Placental epithelial cell (primary cell): ENCODE results near the gene GCDH. TPM values are rescaled to one million over a fixed set of nuclear protein-coding genes. Genes with fewer than 3 reads are reported as not detected.

Experiments
- small RNA-seq: library from RNA; depleted of rRNA; stranded (forward); fragments of <200 nt; gene quantifications from one replicate; pipeline ENCODE3, GENCODE V24; 2012
- total RNA-seq: library from RNA; depleted of rRNA; stranded (reverse); fragments of >200 nt; gene quantifications from 2 replicates; pipeline ENCODE4 v1.2.3, GENCODE V29; 2012

GCDH gene
- 17.7 and 42.1 TPM in 2 replicates for total RNA-seq

DNA sequence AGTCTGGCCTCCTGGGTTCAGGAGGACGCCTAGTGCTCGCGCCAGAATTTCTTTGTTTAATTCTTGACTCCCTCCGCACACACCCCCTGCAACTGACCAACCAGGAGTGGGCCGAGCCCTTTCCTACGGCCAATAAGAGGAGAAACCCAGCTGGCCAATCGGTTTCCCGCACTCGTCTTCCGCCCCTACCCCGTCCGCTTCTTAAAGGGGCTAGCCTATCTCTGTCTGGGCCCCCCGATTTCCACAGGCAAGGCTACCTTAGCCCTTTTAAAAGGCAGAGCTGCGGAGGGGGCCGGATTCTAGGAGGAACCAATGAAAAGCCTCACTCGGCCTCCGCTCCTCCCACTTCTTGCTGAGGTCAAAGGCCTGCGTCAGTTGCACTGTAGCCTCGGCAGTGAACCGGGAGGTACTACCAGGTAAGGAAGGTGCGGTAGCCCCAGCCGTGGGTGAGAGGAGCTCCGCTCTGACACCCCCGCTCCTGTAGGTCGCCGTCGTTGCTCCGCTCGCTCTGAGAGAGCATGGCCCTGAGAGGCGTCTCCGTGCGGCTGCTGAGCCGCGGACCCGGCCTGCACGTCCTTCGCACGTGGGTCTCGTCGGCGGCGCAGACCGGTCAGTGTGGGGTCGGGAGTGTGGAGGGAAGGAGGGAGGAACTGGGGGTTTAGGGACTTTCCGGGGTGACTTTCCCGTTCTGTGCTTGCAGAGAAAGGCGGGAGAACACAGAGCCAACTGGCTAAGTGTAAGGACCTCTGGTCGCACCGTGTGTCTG, at the start of gene GCDH:
TSS of gene GCDH (plus strand) at position 374 of the 766 bp plus-strand sequence. CDS start at position 519, 145 bp downstream.

GRCh38 chr19:12881172-12881808, 9.7 kb upstream of the GCDH start, which contains the start of gene DNASE2:
DNASE2 (minus strand) TSS chr19:12881449; CDS start chr19:12881375, 74 bp downstream.

DNA sequence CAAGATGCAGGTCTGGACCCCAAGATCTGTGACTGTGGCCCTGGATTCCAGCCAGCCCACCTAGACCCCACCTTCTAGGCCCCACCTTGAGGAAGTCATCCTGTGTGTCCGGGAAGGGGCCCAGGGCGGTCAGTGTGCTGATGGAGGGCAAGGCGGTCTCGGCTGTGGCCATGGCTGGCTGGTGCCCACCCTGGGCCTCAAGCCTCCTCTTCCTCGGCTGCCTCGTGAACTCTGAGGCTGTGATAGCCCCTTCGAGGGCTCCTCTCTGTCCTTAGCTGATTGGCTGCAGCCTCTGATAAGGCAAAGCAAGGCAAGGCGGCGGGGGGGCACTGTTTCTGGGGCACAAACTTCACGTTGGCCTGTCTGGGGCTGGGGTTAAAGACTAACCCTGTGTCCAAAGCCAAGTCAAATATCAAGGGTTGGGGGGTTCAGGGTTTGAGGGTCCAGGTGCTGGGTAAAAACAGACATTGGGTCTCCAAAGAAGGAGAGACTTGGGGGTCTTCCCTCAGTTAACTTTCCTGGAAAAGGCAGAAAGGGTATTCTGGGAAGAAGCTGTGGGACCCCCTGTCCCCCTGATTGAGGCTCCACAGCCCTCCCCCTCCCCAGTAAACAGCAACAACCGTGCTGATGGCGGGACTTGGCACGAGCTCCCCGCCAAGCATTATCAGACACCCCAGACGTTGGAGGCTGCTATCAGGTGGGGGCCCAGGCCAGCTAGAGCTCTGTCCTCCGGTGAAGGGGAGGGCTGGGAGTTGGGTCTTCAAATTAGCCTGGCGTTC, 3.8 kb upstream of the GCDH start, which contains the start of gene KLF1:
TSS of gene KLF1 (minus strand) at position 233 of the 779 bp plus-strand sequence. CDS start at position 172, 61 bp downstream.

GRCh38 chr19:12933287-12934072, 42.5 kb downstream of the GCDH start, which contains the start of gene FARSA:
FARSA (minus strand) TSS chr19:12933711; CDS start chr19:12933696, 15 bp downstream.

GRCh38 chr19:12937927-12938778, 47.2 kb downstream of the GCDH start, which contains the start of gene CALR:
CALR (plus strand) TSS chr19:12938609; CDS start chr19:12938680, 71 bp downstream.

GRCh38 chr19:12945479-12946091, 54.6 kb downstream of the GCDH start, which contains the start of gene RAD23A:
RAD23A (plus strand) TSS chr19:12945862; CDS start chr19:12945949, 87 bp downstream.

Small RNA genes within 50 kb of the gene (small RNA-seq; reads per million reads assigned to genes)
- 0.86 reads per million, percentile 50 among the genes with 10 or more reads in this experiment for gene MIR5695
- 0.86 reads per million, percentile 50 among the genes with 10 or more reads in this experiment for gene MIR6515
- not detected for gene MIR6794

Other genes with a start within 250 kb of the GCDH start
- gene MAN2B1, start 224.4 kb upstream of the GCDH start, total RNA-seq: 41.6 and 50.6 TPM in 2 replicates
- gene WDR83, start 224.4 kb upstream of the GCDH start, total RNA-seq: 9.0 and 9.1 TPM in 2 replicates
- 59.3 and 66.4 TPM in 2 replicates for gene DHPS, start 209.3 kb upstream of the GCDH start, total RNA-seq
- gene GNG14, start 203.2 kb upstream of the GCDH start, total RNA-seq: not detected in 2 replicates
- gene FBXW9, start 194.5 kb upstream of the GCDH start, total RNA-seq: 15.7 and 19.8 TPM in 2 replicates
- gene TNPO2, start 167.2 kb upstream of the GCDH start, total RNA-seq: 39.5 and 59.7 TPM in 2 replicates
- gene TRIR, start 156.5 kb upstream of the GCDH start, total RNA-seq: 111 and 226 TPM in 2 replicates
- 76.6 and 122 TPM in 2 replicates for gene GET3, start 153.7 kb upstream of the GCDH start, total RNA-seq
- gene BEST2, start 139.4 kb upstream of the GCDH start, total RNA-seq: not detected in 2 replicates
- gene HOOK2, start 115.6 kb upstream of the GCDH start, total RNA-seq: 24.1 and 41.6 TPM in 2 replicates
- 91.9 and 180 TPM in 2 replicates for gene JUNB, start 99.7 kb upstream of the GCDH start, total RNA-seq
- gene PRDX2, start 89.4 kb upstream of the GCDH start, total RNA-seq: 190 and 206 TPM in 2 replicates
- not detected in 2 replicates for gene THSD8, start 89.1 kb upstream of the GCDH start, total RNA-seq
- gene RNASEH2A, start 84.6 kb upstream of the GCDH start, total RNA-seq: 13.3 and 21.5 TPM in 2 replicates
- gene RTBDN, start 56.6 kb upstream of the GCDH start, total RNA-seq: not detected in 2 replicates
- under 0.01 and 0.43 TPM in 2 replicates for gene MAST1, start 52.6 kb upstream of the GCDH start, total RNA-seq
- gene DNASE2, start 9.7 kb upstream of the GCDH start, total RNA-seq: 28.7 and 30.7 TPM in 2 replicates
- not detected in 2 replicates for gene KLF1, start 4.0 kb upstream of the GCDH start, total RNA-seq
- gene SYCE2, start 28.1 kb downstream of the GCDH start, total RNA-seq: 0.39 TPM in 1 of 2 replicates, not detected in the other
- gene FARSA, start 42.6 kb downstream of the GCDH start, total RNA-seq: 47.1 and 54.3 TPM in 2 replicates
- 1,956 and 2,934 TPM in 2 replicates for gene CALR, start 47.4 kb downstream of the GCDH start, total RNA-seq
- 61.2 and 89.9 TPM in 2 replicates for gene RAD23A, start 54.7 kb downstream of the GCDH start, total RNA-seq
- gene GADD45GIP1, start 66.1 kb downstream of the GCDH start, total RNA-seq: 13.0 and 18.3 TPM in 2 replicates
- 0.11 TPM in 1 of 2 replicates, not detected in the other for gene DAND5, start 78.4 kb downstream of the GCDH start, total RNA-seq
- gene NFIX, start 104.3 kb downstream of the GCDH start, total RNA-seq: 2.6 and 5.9 TPM in 2 replicates
- 3.1 and 3.5 TPM in 2 replicates for gene LYL1, start 211.7 kb downstream of the GCDH start, total RNA-seq
- 22.8 and 34.9 TPM in 2 replicates for gene TRMT1, start 225.6 kb downstream of the GCDH start, total RNA-seq
- gene NACC1, start 227.1 kb downstream of the GCDH start, total RNA-seq: 58.1 and 69.6 TPM in 2 replicates